LoVo (cell line): Measurements from ENCODE around the gene TSPAN15.
"Not testable (repeated sequence)": the region's sequence is repeated elsewhere in the genome, so short reads cannot be mapped to it uniquely, and the experiment has no call there.

Experiments used
- DNase-seq: peaks from one replicate; pipeline ENCODE4 v3.0.0-alpha.2; 2016; ENCODE audit warnings: low spot score

The TSPAN15 gene

DNA sequence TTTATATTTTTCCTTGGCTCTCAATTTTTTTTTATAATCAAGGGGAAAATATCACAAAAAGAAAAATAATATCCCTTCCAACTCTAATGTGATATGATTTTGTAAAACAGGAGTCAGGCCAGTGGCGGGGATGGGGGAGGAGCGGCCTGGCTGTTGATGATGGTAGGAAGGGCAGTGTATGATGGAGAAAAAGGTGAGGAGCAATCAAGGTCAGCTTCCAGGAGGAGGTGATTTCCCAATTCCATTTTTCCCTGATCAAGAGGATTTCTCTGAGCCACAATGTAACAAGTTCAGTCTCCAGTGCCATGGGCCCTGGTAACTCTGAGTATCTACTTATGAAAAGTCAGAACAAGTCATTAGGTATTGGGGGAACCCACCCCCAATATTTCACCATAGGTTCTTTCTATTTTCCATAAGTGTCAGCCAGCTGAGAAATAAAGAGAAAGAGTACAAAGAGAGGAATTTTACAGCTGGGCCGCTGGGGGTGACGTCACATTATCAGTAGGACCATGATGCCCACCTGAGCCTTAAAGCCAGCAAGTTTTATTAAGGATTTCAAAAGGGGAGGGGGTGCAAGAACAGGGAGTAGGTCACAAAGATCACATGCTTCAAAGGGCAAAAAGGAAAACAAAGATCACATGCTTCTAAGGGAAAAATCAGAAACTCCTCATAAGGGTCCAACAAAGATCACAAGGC lies 37.0 kb downstream of the TSPAN15 start:
- not testable (repeated sequence) for DNase-seq

DNA sequence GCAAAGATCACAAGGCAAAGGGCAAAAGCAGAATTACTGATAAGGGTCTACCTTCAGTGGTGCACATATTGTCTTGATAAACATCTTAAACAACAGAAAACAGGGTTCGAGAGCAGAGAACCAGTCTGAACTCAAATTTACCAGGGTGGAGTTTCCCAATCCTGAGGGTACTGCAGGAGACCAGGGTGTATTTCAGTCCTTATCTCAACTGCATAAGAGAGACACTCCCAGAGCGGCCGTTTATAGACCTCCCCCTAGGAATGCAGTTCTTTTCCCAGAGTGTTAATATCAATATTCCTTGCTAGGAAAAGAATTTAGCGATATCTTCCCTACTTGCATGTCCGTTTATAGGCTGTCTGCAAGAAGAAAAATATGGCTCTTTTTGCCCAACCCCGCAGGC lies 37.6 kb downstream of the TSPAN15 start:
- DNase-seq = not testable (repeated sequence)

DNA sequence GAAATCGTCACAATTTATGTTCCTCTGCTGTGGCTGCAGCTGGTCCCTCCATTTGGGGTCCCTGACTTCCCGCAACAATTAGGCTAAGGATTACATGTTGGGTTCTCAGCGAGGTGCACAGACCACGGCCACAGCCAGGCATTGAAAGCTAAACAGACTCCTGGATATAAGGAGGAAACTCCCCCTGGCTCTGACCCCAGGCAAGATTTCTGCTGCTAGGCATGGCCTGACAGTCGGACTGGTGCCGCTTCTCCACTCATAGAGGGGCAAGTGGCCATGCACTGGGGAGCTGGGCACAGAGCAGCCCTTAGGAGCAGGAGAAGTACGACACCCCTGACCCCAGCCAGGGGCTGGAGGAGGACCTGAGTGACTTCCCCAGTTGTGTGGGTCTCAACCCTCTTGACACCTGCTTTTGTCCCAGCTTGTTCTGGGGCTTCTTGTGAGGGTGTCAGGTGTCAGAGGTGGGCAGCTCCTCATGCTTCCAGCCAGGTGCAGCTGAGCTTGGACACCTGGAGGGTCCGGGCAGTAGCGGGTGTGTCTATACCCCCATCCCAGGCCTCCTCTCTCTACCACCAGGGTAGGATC lies 38.3 kb downstream of the TSPAN15 start:
- no peak for DNase-seq

DNA sequence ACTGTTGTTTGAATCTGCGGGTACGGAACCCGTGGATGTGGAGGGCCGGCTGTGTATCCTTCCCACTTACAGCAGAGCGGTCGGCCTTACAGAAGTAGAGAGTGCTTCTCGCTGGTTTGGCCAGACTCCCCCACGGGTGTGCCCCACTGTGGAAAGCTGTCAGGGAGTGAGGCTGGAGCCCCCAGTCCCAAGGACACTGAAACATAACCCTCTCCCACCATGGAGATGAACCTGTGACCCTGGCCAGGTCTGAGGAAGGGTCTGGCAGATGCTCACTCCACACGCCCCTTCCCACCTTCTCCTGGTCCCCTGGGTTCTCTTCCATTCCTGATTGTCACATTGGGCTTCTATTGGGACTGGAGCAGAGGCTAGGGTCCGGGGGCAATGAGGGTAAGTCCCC lies 39.6 kb downstream of the TSPAN15 start:
- DNase-seq = no peak

GRCh38 chr10:69491611-69492010 lies 40.3 kb downstream of the TSPAN15 start:
- no peak for DNase-seq

DNA sequence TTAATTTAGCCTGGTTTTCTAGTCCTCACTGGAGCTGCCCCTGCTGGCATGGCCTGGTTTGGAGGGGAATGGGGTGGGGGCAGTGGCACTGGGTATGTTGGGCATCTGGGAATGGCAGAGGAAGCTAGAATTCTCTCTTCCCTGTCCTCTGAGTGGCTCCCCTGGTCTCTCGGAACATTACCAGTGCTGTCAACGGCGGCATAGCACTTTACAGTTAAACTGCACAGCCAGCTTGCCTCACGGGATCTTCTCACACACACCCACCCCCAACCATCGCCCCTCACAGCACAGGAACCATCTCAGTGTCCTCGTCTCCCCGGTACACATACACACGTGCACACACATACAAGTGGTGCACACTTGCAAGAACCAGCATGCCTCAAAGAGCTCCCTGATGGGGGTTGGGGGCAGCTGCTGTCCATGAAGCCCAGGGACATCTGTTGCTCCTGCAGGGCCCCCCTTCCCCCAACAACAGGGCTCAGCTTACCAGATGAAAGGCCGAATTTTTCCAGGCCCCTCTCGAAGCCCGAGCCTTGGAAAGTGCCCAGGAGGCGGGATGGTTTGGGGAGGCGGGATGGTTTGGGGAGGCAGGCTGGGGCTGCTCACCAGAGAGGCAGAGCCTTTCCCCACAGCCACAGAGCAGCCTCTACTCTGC lies 41.0 kb downstream of the TSPAN15 start:
- no peak for DNase-seq

- no peak for DNase-seq
These were observed 41.6 kb downstream of the TSPAN15 start for GRCh38 chr10:69492746-69493462.

DNA sequence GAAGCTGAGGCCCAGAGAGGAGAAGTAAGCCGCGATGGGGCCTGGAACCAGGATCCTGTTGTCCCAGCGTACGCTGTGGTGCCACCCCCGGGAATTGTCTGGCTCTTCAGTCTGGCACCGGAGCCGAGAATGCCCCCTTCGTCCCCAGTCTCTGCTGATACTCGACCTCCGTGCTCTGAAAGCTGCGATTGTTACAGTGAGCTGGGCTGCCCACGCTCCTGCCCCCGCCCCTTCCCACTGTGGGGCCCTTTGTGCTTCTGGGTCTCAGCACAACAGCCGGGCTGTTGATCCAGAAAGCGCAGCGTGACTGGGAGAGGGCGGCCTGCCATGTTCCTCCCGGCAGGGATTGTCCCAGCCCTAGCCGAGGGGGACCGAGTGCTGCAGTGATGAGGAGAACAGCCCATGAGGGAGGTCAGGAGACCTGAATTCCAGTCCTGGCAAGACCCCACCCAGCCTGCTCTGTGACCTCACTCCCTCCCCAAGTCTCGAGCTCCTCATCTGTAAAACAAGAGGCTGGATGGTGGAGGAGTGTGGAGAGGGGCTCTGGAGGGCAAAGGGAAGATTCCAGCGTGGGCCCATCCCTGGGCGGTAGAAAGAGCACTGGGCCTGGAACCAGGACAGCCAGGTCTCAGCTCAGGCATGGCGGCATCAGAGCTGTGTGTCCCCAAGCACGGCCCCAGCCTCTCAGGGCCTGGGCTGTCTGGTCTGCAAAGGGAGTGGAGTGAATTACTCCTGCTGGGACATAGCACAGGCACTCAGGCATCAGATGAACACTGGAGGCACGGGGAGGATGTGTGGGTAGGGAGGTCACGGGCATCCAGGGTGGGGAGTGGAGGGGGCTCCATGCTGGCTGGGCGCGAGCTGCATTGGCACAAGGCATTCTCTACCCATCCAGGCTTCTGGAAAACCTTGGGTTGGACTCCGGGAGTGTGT lies 43.6 kb downstream of the TSPAN15 start:
- no peak for DNase-seq

DNA sequence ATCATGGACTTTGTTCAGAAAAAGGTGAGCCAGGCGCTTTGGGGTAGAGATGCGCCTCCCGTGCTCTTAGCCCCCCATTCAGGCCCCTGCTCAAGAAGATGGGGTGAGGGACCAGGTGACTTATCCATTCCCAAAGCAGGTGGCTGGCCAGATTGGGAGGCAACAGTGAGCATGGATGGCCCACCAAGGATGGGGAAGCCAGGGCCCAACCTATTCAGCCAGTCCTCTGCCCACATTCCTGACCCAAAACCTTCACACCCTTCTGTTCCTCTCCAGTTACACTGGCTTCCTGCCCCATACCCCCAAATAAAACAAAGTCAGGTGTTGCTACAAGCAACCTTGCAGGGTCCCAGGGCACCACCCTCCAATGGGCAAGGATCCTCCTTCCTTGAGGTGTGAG lies 44.4 kb downstream of the TSPAN15 start:
- DNase-seq = no peak

GRCh38 chr10:69496352-69497230 lies 45.3 kb downstream of the TSPAN15 start:
- no peak for DNase-seq

DNA sequence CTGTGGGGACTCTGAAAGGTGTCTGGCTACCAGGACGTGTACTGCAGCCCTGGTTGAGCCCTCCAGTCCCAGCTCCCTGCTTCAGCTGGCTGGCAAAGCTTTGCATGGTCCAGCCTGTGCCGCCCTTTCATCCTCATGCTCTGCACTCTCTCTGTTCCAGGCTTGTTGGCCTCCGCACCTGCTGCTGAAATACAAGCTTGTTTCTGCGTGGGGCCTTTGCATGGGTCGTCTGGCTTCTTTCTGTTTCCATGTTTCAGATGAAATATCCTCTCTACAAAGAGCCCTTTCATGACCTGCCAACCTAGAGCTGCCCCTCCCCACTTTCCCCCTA lies 45.9 kb downstream of the TSPAN15 start:
- no peak for DNase-seq

DNA sequence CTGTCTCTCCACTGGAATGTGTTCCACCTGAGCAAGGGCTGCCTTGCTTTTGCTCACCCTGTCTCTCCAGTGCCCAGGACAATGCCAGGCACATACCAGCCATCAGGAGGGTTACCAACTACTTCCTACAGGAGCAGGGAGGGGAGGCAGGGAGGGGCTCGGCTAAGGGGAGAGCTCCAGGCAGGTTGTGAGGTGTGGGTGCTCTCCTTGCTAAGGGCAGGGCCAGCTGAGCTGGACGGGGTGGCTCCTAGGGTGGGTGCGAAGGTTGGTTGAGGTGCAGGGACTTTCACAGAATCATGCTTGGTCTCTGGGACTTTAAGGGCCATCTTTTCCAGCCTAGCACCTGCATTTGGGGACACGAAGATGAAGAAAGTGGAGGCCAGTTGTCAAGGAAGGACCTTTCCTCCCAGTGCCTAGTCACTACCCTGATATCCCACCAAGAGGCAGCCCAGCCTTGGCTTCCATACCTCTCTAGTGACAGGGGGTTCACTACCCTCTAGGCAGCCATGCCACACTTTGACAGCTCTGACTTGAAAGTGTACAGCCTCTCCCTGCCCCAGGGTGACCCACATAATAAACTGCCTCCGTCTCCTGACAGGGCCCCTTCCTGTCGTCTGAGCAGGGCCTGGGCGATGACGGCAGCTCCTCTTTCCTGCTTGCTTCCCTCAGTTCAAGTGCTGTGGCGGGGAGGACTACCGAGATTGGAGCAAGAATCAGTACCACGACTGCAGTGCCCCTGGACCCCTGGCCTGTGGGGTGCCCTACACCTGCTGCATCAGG lies 46.5 kb downstream of the TSPAN15 start:
- no peak for DNase-seq

GRCh38 chr10:69498711-69499471 lies 47.6 kb downstream of the TSPAN15 start:
- DNase-seq = no peak

DNA sequence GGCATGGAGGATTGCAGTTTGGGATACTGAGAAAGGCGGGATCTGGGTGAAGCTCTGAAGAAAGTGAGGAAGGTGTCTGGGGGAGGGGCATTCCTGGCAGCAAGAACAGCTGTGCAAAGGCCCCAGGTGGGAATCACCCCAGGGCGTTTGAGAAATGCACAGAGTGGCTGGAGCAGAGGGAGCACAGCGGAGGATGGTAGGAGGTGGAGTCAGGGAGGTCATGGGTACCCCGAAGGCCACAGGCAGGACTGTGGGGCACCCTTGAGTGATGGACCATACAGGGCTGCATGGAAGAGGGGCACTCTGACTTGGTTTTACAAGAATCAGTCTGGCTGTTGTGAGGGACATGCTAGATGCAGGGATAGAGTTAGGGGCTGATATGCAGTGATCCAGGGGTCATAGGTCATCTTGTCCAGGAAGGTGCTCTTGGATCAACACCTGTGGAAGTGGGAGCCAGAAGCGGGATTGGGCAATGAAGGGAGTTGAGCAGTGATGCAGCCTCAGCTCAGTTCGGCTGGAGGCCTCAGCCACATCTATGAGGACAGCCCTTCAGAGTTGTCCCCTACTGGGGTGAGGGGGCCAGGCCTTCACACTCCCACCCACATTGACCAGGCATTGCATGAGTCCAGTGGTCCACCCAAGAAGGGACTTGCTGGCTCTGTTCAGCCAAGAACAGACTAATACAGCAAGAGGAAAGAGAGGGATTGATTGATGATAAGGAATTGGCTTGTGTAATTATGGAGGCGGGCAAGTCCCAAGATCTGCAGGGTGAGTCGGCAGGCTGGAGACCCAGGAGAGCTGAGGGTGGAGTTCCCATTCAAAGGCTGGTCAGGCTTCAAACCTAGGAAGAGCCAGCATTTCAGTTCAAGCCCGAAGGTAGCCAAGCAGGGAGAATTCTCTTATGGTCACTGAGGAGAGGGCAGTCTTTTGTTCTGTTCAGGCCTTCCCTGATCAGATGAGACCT lies 48.7 kb downstream of the TSPAN15 start:
- no peak for DNase-seq

GRCh38 chr10:69500864-69501468 lies 49.7 kb downstream of the TSPAN15 start:
- no peak for DNase-seq

GRCh38 chr10:69501657-69502056 lies 50.4 kb downstream of the TSPAN15 start:
- no peak for DNase-seq

DNA sequence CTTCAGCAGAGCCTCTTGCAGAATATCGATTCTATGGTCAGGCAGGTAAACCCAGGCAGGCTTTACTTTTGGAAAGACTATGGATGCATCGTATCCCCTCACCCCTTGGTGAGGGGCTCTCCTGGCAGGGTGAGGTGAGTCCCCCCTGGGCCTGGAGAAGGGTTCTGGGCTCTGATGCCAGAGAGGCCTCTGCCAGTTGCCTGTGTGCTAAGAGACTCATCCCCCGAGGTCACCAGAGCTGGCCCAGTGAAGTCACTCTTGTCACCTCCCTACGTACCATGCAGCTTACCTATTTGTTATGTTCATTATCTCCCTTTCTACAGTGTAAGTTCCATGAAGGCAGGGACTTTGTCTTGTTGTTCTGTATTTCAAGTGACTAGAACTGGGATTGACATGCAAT lies 51.3 kb downstream of the TSPAN15 start:
- DNase-seq = no peak
